NCI-H446 treated with DMSO at 0.1 percent for 48 hours (cell line): Measurements from ENCODE around the gene MACF1.
A peak's percentile ranks its signal among the peaks of the same experiment; 100 is the strongest.

Experiments
- DNase-seq: peaks from one replicate; lab custom pipeline; 2025; lab: John Stamatoyannopoulos, UW

Gene MACF1

DNA sequence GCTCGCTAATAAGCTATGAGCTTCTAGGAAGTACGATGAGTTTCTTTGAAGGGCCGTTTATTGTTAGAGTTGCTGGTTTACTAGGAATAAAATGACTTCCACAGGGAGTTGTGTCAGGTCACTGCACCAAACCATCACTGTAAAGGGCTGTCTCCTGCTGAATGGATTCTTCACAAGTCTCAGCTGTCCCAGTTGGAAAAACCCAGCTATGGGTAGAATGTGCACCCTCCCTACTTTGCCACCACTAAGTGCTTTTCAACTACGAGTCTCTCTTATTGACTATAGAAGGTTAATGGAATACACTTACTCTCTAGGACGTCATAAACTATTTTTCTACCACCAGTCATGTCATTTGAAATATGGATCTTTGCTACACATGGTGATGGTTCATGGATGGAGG lies 192.2 kb downstream of the MACF1 start:
- DNase-seq, result no peak

DNA sequence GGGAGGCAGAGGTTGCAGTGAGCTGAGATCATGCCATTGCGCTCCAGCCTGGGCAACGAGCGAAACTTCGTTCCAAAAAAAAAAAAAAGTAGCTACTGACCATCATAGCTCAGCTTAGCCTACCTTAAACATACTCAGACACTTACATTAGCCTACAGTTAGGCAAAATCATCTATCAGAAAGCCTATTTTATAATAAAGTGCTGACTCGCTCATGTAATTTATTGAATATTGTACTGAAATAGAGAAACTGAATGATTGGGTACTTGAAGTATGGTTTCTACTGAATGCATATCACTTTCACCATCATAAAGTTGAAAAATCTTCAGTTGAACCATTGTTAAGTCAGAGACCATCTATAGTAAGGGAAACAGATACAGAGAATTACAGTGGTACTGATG lies 193.0 kb downstream of the MACF1 start:
- no peak for DNase-seq

- DNase-seq, result no peak
Observed at GRCh38 chr1:39398278-39399021, 194.0 kb downstream of the MACF1 start.

- no peak for DNase-seq
Observed at GRCh38 chr1:39401106-39401505, 196.6 kb downstream of the MACF1 start.

GRCh38 chr1:39404876-39405275 lies 200.4 kb downstream of the MACF1 start:
- no peak for DNase-seq

GRCh38 chr1:39405358-39405757 lies 200.9 kb downstream of the MACF1 start:
- DNase-seq, result no peak

- DNase-seq, result peak; percentile 10
Observed at GRCh38 chr1:39406533-39407450, 202.3 kb downstream of the MACF1 start.

GRCh38 chr1:39407510-39407895 lies 203.0 kb downstream of the MACF1 start:
- DNase-seq, result peak; percentile 19

DNA sequence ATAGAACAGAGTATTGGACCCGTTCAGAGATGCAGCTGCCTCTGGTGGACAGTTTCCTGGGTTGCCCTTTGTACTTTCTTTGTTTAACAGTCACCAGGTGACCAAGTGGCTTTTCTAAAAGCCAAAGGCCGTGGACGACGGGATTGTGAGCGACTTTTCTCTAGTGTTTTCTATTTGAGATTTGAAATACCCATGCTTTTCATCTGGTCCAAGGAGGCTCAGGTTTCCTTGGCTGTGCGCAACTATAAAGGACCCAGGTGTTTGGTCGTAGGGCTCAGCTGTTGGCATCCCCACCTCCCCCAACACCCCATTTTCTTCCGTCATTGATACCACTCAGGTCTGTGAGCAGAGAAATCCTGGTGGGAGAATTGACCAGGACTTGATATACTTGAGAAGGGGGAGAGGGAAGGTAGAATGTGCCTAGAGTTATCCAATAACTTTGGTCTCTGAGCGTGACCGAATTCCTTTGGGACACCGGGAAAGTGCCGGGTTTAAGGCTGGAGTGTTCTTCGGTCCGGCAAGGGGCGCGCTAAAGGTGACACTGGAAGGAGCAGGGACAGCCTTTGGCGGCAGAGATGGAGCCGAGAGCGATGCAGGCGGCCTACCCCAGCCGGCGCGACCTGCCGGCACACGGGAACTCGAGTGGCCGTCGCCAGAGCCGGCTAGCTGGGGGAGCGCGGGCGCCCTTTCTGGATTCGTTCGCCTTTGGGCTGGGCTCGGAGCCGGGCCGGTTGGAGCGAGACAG lies 203.6 kb downstream of the MACF1 start:
- no peak for DNase-seq

- DNase-seq, result peak; percentile 95
Observed at GRCh38 chr1:39408641-39409054, 204.2 kb downstream of the MACF1 start.

- DNase-seq, result no peak
Observed at GRCh38 chr1:39409055-39409816, 204.7 kb downstream of the MACF1 start.

GRCh38 chr1:39410915-39411436 lies 206.5 kb downstream of the MACF1 start:
- peak; percentile 9 for DNase-seq

DNA sequence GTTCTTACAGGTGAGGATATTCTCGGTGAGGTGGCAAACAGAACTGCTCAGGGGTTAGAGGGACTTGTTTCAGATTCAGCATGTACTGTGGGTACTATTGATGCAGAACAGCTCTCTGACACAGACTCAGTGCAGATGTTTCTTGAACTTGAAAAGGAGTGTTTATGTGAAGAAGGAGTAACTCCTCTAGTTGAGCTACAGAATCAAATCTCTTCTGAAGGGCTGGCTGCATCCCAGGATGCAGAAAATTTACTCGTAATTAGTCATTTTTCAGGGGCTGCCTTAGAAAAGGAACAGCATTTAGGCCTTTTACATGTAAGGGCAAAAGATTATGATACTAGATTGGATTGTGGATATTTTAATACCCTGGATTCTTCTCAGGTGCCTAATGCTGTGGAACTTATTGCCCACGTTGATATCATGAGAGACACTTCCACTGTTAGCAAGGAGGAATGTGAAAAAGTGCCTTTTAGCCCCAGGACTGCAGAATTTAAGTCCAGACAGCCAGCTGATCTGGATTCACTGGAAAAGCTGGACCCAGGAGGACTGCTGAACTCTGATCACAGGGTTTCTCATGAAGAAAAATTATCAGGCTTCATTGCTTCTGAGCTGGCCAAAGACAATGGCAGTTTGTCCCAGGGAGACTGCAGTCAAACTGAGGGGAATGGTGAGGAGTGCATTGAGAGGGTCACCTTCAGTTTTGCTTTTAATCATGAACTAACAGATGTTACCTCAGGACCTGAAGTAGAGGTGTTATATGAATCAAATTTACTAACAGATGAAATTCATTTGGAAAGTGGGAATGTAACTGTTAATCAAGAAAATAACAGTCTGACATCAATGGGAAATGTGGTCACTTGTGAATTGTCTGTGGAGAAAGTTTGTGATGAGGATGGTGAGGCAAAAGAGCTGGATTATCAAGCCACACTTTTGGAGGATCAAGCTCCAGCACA lies 207.3 kb downstream of the MACF1 start:
- no peak for DNase-seq

DNA sequence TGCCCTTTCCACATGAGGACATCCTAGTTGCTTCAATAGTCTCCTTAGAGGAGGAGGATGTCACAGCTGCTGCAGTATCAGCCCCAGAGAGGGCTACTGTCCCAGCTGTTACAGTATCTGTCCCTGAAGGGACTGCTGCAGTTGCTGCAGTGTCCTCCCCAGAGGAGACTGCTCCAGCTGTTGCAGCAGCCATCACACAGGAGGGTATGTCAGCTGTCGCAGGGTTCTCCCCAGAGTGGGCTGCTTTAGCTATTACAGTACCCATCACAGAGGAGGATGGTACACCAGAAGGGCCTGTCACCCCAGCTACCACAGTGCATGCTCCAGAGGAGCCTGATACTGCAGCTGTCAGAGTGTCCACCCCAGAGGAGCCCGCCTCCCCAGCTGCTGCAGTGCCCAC lies 208.4 kb downstream of the MACF1 start:
- DNase-seq, result no peak

DNA sequence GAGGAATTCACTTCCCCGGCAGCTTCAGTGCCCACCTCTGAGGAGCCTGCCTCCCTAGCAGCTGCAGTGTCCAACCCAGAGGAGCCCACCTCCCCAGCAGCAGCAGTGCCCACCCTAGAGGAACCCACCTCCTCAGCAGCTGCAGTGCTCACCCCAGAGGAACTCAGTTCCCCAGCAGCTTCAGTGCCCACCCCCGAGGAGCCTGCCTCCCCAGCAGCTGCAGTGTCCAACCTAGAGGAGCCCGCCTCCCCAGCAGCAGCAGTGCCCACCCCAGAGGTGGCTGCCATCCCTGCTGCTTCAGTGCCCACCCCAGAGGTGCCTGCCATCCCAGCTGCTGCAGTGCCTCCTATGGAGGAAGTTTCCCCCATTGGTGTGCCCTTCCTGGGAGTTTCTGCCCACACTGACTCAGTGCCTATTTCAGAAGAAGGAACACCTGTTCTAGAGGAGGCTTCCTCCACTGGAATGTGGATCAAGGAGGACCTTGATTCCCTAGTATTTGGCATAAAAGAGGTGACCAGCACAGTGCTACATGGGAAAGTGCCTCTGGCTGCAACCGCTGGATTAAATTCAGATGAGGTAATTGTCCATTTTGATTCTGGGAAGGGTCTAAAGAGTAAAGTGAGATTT lies 209.5 kb downstream of the MACF1 start:
- no peak for DNase-seq

- no peak for DNase-seq
Observed at GRCh38 chr1:39415553-39415952, 211.1 kb downstream of the MACF1 start.

DNA sequence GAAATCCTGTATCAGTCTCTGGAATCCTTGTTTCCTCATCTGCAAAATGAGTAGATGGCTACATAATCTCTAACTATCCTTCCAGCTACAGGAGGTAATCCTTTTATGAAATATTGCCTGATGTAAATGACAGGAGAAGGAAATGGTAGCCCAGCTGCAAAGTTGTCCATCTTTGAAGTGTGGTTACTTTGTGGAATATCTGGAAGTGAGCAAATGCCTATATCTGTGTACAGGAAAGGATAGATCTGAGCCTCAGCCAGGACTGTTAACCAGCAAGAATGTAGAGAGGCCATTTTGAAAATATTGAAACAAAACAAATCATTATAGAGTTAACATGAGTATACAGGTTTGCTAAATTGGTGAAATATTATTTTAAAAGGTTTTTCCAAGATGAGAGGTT lies 212.1 kb downstream of the MACF1 start:
- no peak for DNase-seq

DNA sequence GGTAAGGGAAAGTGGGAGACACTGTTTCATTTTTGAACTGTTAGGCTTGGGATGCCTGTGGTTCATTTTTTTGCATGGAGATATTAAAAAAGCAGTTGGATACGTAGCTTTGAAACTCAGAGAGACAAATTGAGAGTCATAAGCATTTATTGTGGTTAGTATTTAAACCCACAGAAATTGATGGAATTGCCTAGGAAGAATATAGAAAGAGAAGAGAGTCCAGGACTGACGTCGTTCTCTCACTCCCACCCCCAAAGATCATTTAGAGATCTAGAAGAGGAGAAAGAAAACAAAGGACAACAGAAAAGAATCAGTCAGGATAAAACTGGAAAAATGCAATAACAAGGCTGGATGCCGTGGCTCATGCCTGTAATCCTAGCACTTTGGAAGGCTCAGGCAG lies 213.7 kb downstream of the MACF1 start:
- no peak for DNase-seq

DNA sequence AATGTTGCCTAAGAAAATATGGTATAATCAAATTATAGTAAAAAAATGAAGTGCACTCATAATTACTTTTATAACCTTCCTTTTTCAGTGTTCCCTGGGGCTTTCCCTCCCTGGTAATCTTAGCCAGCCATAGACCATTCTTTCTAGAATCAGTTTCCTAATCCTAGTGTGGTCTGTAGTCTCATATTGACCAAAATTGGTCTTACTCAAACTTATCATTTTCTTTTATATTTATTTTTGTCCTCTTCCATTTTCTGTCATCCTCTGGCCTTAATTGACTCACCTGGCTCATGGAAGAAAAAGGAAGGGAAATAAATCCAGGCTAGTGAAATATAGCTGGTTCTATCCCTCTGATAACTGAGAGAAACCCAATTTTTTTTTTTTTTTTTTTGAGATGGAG lies 216.0 kb downstream of the MACF1 start:
- no peak for DNase-seq

DNA sequence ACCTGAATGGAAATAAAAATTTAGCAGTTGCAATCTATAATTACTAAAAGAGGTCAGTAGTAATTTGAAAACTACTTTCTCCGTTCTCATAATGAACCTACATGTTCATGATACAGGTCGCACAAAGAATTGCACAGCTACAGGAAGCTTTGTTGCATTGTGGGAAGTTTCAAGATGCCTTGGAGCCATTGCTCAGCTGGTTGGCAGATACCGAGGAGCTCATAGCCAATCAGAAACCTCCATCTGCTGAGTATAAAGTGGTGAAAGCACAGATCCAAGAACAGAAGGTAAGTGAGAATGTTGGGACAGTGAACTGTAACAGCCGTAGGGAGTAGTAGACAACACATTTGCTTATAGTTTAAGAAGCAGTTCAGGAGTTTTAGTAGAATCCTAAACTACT lies 218.1 kb downstream of the MACF1 start:
- no peak for DNase-seq
